ENCODE measurements around the gene C4orf50.

The C4orf50 gene

GRCh38 chr4:5972571-5972970 lies 45.7 kb downstream of the C4orf50 start:
- no peak overlapping the region for H3K4me3 ChIP-seq (ENCODE audit: low read depth, low read length)
- no peaks in the 10 kb centered on the region for H3K27me3 ChIP-seq (replicated peaks)
- no peaks in the 10 kb centered on the region for H3K36me3 ChIP-seq (replicated peaks)
- in situ Hi-C loops (cut with HindIII; ENCODE audit: low pct_ligation_motif_present, low sequenced_read_pairs) = no loop called here
- TF ChIP-seq, protein P1, sequence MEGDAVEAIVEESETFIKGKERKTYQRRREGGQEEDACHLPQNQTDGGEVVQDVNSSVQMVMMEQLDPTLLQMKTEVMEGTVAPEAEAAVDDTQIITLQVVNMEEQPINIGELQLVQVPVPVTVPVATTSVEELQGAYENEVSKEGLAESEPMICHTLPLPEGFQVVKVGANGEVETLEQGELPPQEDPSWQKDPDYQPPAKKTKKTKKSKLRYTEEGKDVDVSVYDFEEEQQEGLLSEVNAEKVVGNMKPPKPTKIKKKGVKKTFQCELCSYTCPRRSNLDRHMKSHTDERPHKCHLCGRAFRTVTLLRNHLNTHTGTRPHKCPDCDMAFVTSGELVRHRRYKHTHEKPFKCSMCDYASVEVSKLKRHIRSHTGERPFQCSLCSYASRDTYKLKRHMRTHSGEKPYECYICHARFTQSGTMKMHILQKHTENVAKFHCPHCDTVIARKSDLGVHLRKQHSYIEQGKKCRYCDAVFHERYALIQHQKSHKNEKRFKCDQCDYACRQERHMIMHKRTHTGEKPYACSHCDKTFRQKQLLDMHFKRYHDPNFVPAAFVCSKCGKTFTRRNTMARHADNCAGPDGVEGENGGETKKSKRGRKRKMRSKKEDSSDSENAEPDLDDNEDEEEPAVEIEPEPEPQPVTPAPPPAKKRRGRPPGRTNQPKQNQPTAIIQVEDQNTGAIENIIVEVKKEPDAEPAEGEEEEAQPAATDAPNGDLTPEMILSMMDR (IDR thresholded peaks at IDR 0.05; ENCODE audit: low read depth, low read length, missing control alignments) = no peak
- no peak for DNase-seq
- H3K27ac ChIP-seq = no peak overlapping the region

GRCh38 chr4:5971078-5971450 lies 47.2 kb downstream of the C4orf50 start:
- no peak overlapping the region for H3K27ac ChIP-seq
- DNase-seq = no peak
- no peaks in the 10 kb centered on the region for H3K36me3 ChIP-seq (replicated peaks)
- TF ChIP-seq, protein P1 (IDR thresholded peaks at IDR 0.05; ENCODE audit: low read depth, low read length, missing control alignments) = no peak
- no peaks in the 10 kb centered on the region for H3K27me3 ChIP-seq (replicated peaks)
- in situ Hi-C loops (cut with HindIII; ENCODE audit: low pct_ligation_motif_present, low sequenced_read_pairs) = no loop called here
- H3K4me3 ChIP-seq (ENCODE audit: low read depth, low read length) = no peak overlapping the region

DNA sequence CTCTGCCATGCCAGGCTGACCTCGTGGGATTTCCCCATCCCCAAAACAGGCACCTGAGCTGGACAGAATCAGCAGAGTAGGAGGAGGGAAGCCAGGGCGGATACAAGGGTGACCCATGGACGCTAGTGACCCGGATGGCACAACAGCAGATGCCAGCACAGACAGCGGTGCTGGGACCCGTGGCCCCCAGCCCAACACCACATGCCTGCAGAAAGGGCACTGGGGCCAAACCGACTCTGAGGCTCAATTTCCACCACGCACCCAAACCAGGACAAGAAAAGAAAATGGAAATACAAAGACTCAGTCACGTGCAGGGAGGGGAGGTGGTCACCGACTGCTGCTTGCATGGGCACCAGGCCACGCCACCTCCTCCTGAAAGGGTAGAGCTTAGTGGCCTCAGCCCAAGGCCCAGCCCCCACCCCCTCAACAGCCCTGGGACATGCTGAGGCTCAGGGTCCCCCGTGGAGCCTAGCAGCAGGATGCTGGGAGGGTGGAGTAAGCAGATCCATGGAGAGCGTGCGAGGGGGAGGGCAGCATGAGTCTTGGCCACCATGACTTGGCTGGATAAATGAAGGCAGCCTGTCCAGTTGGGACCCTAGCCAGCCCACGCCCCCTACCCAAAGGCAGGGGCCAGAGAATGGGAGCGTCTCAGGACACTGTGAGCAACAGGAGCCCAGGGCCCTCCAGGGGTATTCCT lies 47.7 kb downstream of the C4orf50 start:
- Histone ChIP-seq H3K36me3 (replicated peaks) (no peaks in the 10 kb centered on the region), H3K4me3 (ENCODE audit: low read depth, low read length) (no peak overlapping the region), H3K27me3 (replicated peaks) (no peaks in the 10 kb centered on the region), H3K27ac (no peak overlapping the region)
- DNase-seq = no peak
- TF ChIP-seq, protein P1 (IDR thresholded peaks at IDR 0.05; ENCODE audit: low read depth, low read length, missing control alignments) = no peak
- in situ Hi-C loops (cut with HindIII; ENCODE audit: low pct_ligation_motif_present, low sequenced_read_pairs) = no loop called here

- in situ Hi-C loops (cut with HindIII; ENCODE audit: low pct_ligation_motif_present, low sequenced_read_pairs) = no loop called here
- Histone ChIP-seq H3K4me3 (ENCODE audit: low read depth, low read length) (no peak overlapping the region), H3K36me3 (replicated peaks) (no peaks in the 10 kb centered on the region), H3K27ac (no peak overlapping the region), H3K27me3 (replicated peaks) (no peaks in the 10 kb centered on the region)
- TF ChIP-seq, protein P1 (IDR thresholded peaks at IDR 0.05; ENCODE audit: low read depth, low read length, missing control alignments) = no peak
- no peak for DNase-seq
Measured at GRCh38 chr4:5969777-5970176, 48.5 kb downstream of the C4orf50 start.

DNA sequence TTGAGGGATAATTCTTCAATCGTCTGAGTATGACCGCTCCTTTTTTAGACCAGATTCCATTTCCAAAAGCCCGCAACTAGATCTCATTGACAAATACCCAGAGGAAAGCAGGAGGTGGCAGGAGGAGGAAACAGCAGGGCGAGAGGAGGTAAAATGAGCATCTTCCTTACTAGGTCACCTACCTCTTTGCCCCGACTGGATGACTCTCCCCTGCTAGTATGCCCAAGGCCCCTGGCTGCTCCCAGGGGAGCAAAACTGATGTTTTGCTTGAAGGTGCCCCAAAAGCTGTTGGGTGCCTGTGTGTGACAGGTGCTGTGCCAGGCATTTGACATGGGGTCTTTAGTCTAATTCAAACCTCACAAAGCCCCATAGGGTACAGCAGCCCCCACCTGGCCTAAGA lies 48.9 kb downstream of the C4orf50 start:
- Histone ChIP-seq H3K4me3 (ENCODE audit: low read depth, low read length) (no peak overlapping the region), H3K36me3 (replicated peaks) (no peaks in the 10 kb centered on the region), H3K27ac (no peak overlapping the region), H3K27me3 (replicated peaks) (no peaks in the 10 kb centered on the region)
- DNase-seq = no peak
- in situ Hi-C loops (cut with HindIII; ENCODE audit: low pct_ligation_motif_present, low sequenced_read_pairs) = no loop called here
- TF ChIP-seq, protein P1 (IDR thresholded peaks at IDR 0.05; ENCODE audit: low read depth, low read length, missing control alignments) = no peak

- TF ChIP-seq, protein P1 (IDR thresholded peaks at IDR 0.05; ENCODE audit: low read depth, low read length, missing control alignments) = no peak
- in situ Hi-C loops (cut with HindIII; ENCODE audit: low pct_ligation_motif_present, low sequenced_read_pairs) = no loop called here
- Histone ChIP-seq H3K27me3 (replicated peaks) (no peaks in the 10 kb centered on the region), H3K4me3 (ENCODE audit: low read depth, low read length) (no peak overlapping the region), H3K36me3 (replicated peaks) (no peaks in the 10 kb centered on the region), H3K27ac (no peak overlapping the region)
- no peak for DNase-seq
Measured at GRCh38 chr4:5968246-5968645, 50.0 kb downstream of the C4orf50 start.
